Fibroblast of pulmonary artery (primary cell): Measurements from ENCODE around the gene ZNF438.
A peak's percentile ranks its signal among the peaks of the same experiment; 100 is the strongest.

Source experiments
- DNase-seq: peaks from one replicate; pipeline ENCODE4 v3.0.0-alpha.2; 2010; ENCODE audit warnings: low read depth
- H3K4me3 ChIP-seq: replicated peaks from 2 replicates; pipeline ENCODE4 v1.5.1; 2011; ENCODE audit warnings: low read depth, mild to moderate bottlenecking, control low read depth, low read length, moderate library complexity
- CTCF ChIP-seq: IDR thresholded peaks from 2 replicates; pipeline ENCODE4 v1.5.1; 2011; ENCODE audit warnings: mild to moderate bottlenecking, control low read depth, low read length, inconsistent platforms; ENCODE audit errors: missing control alignments

The ZNF438 gene

GRCh38 chr10:31031558-31032257, at the start of gene ZNF438:
ZNF438 (minus strand) TSS chr10:31031865; CDS start chr10:30877034, 154,831 bp downstream.
- DNase-seq, result peak; percentile 96
- H3K4me3 ChIP-seq, result peak within 1 kb of the TSS; percentile 64
- peak; percentile 27 for TF ChIP-seq CTCF

GRCh38 chr10:31076610-31076988, 44.9 kb upstream of the ZNF438 start:
- no peak overlapping the region for H3K4me3 ChIP-seq
- DNase-seq, result no peak
- TF ChIP-seq CTCF, result no peak

- DNase-seq, result no peak
- no peak for TF ChIP-seq CTCF
- H3K4me3 ChIP-seq, result no peak overlapping the region
Observed at GRCh38 chr10:31075881-31076609, 44.4 kb upstream of the ZNF438 start.

GRCh38 chr10:31075434-31075833, 43.8 kb upstream of the ZNF438 start:
- no peak for TF ChIP-seq CTCF
- DNase-seq, result peak; percentile 76
- H3K4me3 ChIP-seq, result no peak overlapping the region

- DNase-seq, result no peak
- TF ChIP-seq CTCF, result no peak
- H3K4me3 ChIP-seq, result no peak overlapping the region
Observed at GRCh38 chr10:31074722-31075086, 43.0 kb upstream of the ZNF438 start.

GRCh38 chr10:31073996-31074721, 42.5 kb upstream of the ZNF438 start:
- DNase-seq, result no peak
- no peak for TF ChIP-seq CTCF
- no peak overlapping the region for H3K4me3 ChIP-seq
